Testis (tissue), 3 donors: ENCODE results near the gene LRRC32. TPM values are rescaled to one million over a fixed set of nuclear protein-coding genes. Genes with fewer than 3 reads are reported as not detected.
A peak's percentile ranks its signal among the peaks of the same experiment; 100 is the strongest.

Experiments used
- DNase-seq: peaks from one replicate; pipeline ENCODE4 v3.0.0-alpha.2; 2019
- H3K27ac ChIP-seq, 2 donors: fragments of 200-600 bp; sonication (generic); one replicate each; pipeline ENCODE4 v1.5.1; 2019
- H3K27me3 ChIP-seq: fragments of 200-600 bp; sonication (generic); one replicate; pipeline ENCODE4 v1.5.1; 2019
- H3K36me3 ChIP-seq: fragments of 200-600 bp; sonication (generic); one replicate; pipeline ENCODE4 v1.5.1; 2017; ENCODE audit warnings: low read depth; ENCODE audit errors: missing control alignments
- H3K4me1 ChIP-seq: fragments of 200-600 bp; sonication (generic); one replicate; pipeline ENCODE4 v1.5.1; 2019
- H3K4me3 ChIP-seq, 2 donors: fragments of 200-600 bp; sonication (generic); one replicate each; pipeline ENCODE4 v1.5.1; 2017 to 2019
- H3K9me3 ChIP-seq: fragments of 200-600 bp; sonication (generic); one replicate; pipeline ENCODE4 v1.5.1; 2017
- POLR2A ChIP-seq: fragments of 450-650 bp; IDR thresholded peaks from one replicate; pipeline ENCODE4 v1.6.1; 2017; ENCODE audit warnings: antibody characterized with exemption, mild to moderate bottlenecking, moderate library complexity
- WGBS, 2 donors: methylation state at CpG; one replicate each; pipeline ENCODE4 v1.1.5; 2018; 5-methylcytosine and 5-hydroxymethylcytosine counted together
- intact Hi-C: fragments of 100-400 bp; cut with DNase I; formaldehyde crosslinking; loops from one replicate; pipeline ENCODE4 v1.15.1; 2023; ENCODE audit warnings: low total_unique reads
- polyA plus RNA-seq: library from polyadenylated mRNA; stranded (reverse); fragments of 350-450 nt; fragmentation: Illumina TruSeq; extraction: RNeasy Lipid Tissue Mini Kit (QIAGEN cat#74804); gene quantifications from one replicate; pipeline ENCODE4 v1.2.3, GENCODE V29; 2014; ENCODE audit warnings: low read depth, low replicate concordance; ENCODE audit not compliant: insufficient read depth
- total RNA-seq, 2 donors: library from RNA; depleted of rRNA; stranded (reverse); fragments of >200 nt; gene quantifications; one replicate each; pipeline ENCODE4 v1.2.3, GENCODE V29; 2016
- TF ChIP-seq, protein P1 (sequence below), 3 experiments: fragments of 450-650 bp in 2 of 3; fragments of 200-600 bp in 1 of 3; sonication (generic) in 1 of 3; IDR thresholded peaks; one replicate each; pipeline ENCODE4 v1.5.1; 2016 to 2019; ENCODE audit warnings: antibody characterized with exemption in 3 of 3, mild to moderate bottlenecking in 2 of 3, moderate library complexity in 1 of 3

LRRC32 gene
- total and polyA plus RNA-seq, 3 donors from 2014 or later, result 6.5 to 20.5 (median 9.1) TPM

DNA sequence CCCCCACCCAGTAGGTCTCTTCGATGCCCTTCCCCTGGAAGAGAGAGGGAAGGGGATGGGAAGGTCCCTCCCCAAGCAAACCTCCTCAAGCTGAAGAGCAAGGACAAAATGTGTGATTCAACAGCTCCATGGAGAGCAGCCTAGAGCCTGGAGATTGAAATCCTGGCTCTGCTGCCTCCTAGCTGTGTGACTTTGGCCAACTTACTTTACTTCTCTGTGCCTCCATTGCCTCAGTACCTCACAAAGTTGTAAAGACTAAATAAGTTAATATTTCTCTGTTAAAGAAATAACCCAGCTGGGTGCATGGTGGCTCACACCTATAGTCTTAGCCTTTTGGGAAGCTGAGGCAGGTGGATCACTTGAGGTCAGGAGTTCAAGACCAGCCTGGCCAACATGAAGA, 21.1 kb upstream of the LRRC32 start:
- TF ChIP-seq, protein P1, sequence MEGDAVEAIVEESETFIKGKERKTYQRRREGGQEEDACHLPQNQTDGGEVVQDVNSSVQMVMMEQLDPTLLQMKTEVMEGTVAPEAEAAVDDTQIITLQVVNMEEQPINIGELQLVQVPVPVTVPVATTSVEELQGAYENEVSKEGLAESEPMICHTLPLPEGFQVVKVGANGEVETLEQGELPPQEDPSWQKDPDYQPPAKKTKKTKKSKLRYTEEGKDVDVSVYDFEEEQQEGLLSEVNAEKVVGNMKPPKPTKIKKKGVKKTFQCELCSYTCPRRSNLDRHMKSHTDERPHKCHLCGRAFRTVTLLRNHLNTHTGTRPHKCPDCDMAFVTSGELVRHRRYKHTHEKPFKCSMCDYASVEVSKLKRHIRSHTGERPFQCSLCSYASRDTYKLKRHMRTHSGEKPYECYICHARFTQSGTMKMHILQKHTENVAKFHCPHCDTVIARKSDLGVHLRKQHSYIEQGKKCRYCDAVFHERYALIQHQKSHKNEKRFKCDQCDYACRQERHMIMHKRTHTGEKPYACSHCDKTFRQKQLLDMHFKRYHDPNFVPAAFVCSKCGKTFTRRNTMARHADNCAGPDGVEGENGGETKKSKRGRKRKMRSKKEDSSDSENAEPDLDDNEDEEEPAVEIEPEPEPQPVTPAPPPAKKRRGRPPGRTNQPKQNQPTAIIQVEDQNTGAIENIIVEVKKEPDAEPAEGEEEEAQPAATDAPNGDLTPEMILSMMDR (IDR thresholded peaks at IDR 0.05), result no peak
- TF ChIP-seq POLR2A, result no peak
- intact Hi-C loops, result no loop called here
- 79 to 89% methylated on average over 1 of the region's 1 CpG for WGBS, 2 donors

DNA sequence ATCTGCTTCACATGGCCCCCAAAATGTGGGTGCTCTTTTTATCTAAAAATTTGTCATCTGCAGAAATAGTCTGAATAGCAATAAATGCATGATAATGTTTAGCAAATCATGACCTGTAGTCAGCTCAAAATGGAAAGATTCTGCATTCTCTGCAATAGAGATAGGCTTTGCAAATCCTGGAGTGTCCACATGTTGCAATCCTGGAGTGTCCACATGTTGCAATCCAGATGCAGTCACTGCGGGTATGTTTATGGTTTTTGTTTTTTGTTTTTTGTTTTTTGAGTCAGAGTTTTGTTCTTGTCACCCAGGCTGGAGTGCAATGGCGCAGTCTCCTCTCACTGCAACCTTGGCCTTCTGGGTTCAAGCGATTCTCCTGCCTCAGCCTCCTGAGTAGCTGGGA, 20.2 kb upstream of the LRRC32 start:
- intact Hi-C loops, result no loop called here
- H3K27me3 ChIP-seq, result no peaks in the 10 kb centered on the region
- TF ChIP-seq, protein P1 (IDR thresholded peaks at IDR 0.05), result no peak
- TF ChIP-seq POLR2A, result no peak
- H3K36me3 ChIP-seq, result no peaks in the 10 kb centered on the region
- H3K4me1 ChIP-seq, result no peaks in the 10 kb centered on the region
- H3K9me3 ChIP-seq, result no peaks in the 10 kb centered on the region
- H3K27ac ChIP-seq, result no peak overlapping the region
- no peak for DNase-seq
- 84 to 93% methylated on average over 3 of the region's 3 CpGs for WGBS, 2 donors
- no peak overlapping the region for H3K4me3 ChIP-seq

More for the DNA sequence above, 21.1 kb upstream of the LRRC32 start:
- no peak overlapping the region for H3K4me3 ChIP-seq
- no peaks in the 10 kb centered on the region for H3K4me1 ChIP-seq
- no peaks in the 10 kb centered on the region for H3K9me3 ChIP-seq
- no peak for DNase-seq
- H3K27ac ChIP-seq, result no peak overlapping the region
- H3K27me3 ChIP-seq, result no peaks in the 10 kb centered on the region
- H3K36me3 ChIP-seq, result no peaks in the 10 kb centered on the region

DNA sequence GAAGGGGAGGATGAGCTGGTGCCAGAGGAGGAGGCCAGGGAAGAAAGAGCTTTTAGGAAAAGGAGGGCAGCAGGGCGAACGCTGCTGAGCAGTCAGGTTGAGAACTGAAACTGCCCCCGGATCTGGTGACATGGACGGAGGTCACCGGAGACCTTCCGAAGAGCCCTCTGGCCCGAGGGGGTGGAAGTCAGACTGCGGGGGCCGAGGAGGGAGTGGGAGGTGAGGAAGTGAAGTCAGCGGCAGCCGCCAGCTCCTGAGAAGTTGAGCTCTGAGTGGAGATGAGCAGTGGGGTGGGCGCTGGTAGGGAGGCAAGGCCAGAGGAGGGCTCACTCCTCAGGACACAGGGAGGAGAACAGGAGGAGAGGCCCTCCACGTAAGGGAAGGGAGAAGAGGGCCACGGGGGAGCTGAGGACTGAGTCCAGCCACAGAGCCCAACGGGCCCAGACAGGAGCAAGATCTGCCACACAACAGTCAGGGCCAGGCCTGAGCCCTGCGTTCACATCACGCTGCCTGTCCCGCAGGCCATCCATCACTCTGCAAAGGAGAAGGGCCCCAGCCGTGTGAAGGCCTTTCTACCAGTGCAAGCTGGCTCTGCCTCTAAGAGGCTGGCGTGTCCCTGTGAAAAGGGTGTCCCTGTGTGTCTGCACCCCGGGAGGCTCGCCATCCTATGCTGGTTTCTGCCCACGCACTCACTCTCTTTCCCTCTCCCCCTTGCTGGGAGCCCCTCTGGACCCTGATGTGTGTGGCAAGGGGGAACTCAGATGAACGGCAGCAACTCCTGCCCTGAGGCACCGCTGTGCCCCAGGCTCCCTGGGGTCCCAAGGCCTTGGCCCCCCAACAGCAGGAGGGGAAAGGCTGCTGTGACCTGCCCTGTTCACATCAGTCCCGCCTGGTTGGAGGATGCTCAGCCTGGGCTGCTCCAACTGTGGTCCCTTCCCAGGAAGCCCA, 19.0 kb upstream of the LRRC32 start:
- H3K36me3 ChIP-seq, result no peaks in the 10 kb centered on the region
- H3K27ac ChIP-seq, result no peak overlapping the region
- no peaks in the 10 kb centered on the region for H3K27me3 ChIP-seq
- intact Hi-C loops, result loop anchor here (10.0 kb wide), 1 partner anchor 135 kb away; no protein-coding TSS in a partner anchor
- DNase-seq, result peak; percentile 36
- WGBS, 2 donors, result 60 to 71% methylated on average over 19 to 26 of the region's 26 CpGs
- no peaks in the 10 kb centered on the region for H3K4me1 ChIP-seq
- no peaks in the 10 kb centered on the region for H3K9me3 ChIP-seq
- TF ChIP-seq, protein P1 (IDR thresholded peaks at IDR 0.05), result no peak
- TF ChIP-seq POLR2A, result no peak
- H3K4me3 ChIP-seq, result no peak overlapping the region

DNA sequence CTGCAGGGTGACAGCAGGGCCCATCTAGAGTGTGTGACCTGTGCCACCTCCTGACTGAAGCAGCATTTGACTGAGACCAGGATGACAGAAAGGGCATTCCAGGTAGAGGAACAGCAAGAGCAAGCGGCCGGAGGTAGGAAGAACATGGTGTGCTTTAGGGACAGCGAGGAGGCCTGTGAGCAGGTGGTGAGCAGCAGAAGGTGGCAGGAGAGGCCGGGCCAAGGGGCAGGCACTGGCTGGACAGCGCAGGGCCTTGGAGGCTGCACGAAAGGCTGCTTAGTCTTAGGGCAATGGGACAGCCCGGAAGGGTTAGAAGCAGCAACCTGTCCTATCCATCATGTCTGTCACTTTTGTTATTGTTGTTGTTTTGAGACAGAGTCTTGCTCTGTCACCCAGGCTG, 17.6 kb upstream of the LRRC32 start:
- intact Hi-C loops, result loop anchor here (10.0 kb wide), 1 partner anchor 133 kb away; no protein-coding TSS in a partner anchor
- no peak for TF ChIP-seq POLR2A
- TF ChIP-seq, protein P1 (IDR thresholded peaks at IDR 0.05), result no peak
- Histone ChIP-seq H3K4me1 (no peaks in the 10 kb centered on the region), H3K9me3 (no peaks in the 10 kb centered on the region), H3K4me3 (no peak overlapping the region), H3K27ac (no peak overlapping the region), H3K27me3 (no peaks in the 10 kb centered on the region), H3K36me3 (no peaks in the 10 kb centered on the region)
- no peak for DNase-seq
- 95 to 96% methylated on average over 7 of the region's 7 CpGs for WGBS, 2 donors
